H1 (cell line): ENCODE data around the gene TCAP. TPM values are rescaled to one million over a fixed set of nuclear protein-coding genes. Genes with fewer than 3 reads are reported as not detected.

ENCODE experiments used
- CTCF ChIA-PET: fragments of 300-600 bp; sonication (Branson Sonifier 250); formaldehyde crosslinking; loops from one replicate; lab custom pipeline; 2021; ENCODE audit not compliant: partially characterized antibody; lab: Charles Lee
- POLR2A ChIA-PET: fragments of 300-600 bp; sonication (Branson Sonifier 250); formaldehyde crosslinking; loops from one replicate; lab custom pipeline; 2021; ENCODE audit warnings: inconsistent platforms; ENCODE audit not compliant: partially characterized antibody; lab: Charles Lee
- DNase-seq, 2 experiments: peaks; one replicate each; pipeline versions ENCODE4 v3.0.0 to v3.0.0-alpha.2; 2010 to 2022; ENCODE audit warnings: low spot score in 2 of 2, low read depth in 1 of 2, mixed read lengths in 1 of 2
- FAIRE-seq: peaks from 2 replicates; lab custom pipeline; 2011; peaks lifted over from hg19 to GRCh38; lab: Jason Lieb, UNC
- H2AFZ ChIP-seq: 2 replicates; pipeline ENCODE4 v1.8.1; 2012; ENCODE audit warnings: low read length, inconsistent platforms
- H2AK5ac ChIP-seq: 2 replicates; pipeline ENCODE4 v1.6.1; 2013; ENCODE audit warnings: low read depth, low read length
- H2BK120ac ChIP-seq: replicated peaks from 2 replicates; pipeline ENCODE3; 2013; ENCODE audit warnings: low read depth, low read length, inconsistent platforms
- H2BK12ac ChIP-seq: 2 replicates; pipeline ENCODE4 v1.6.1; 2013; ENCODE audit warnings: low read depth, low read length
- H2BK15ac ChIP-seq: 2 replicates; pipeline ENCODE4 v1.6.1; 2013; ENCODE audit warnings: low read length
- H2BK20ac ChIP-seq: 2 replicates; pipeline ENCODE4 v1.6.1; 2013; ENCODE audit warnings: low read length
- H2BK5ac ChIP-seq: 2 replicates; pipeline ENCODE4 v1.6.1; 2013; ENCODE audit warnings: low read depth, low read length
- H3K14ac ChIP-seq: 2 replicates; pipeline ENCODE4 v1.6.1; 2013; ENCODE audit warnings: inconsistent platforms; ENCODE audit not compliant: insufficient read length
- H3K18ac ChIP-seq: 2 replicates; pipeline ENCODE4 v1.6.1; 2013; ENCODE audit warnings: low read length; ENCODE audit errors: extremely low read depth
- H3K23ac ChIP-seq: 2 replicates; pipeline ENCODE4 v1.6.1; 2013; ENCODE audit warnings: inconsistent platforms; ENCODE audit not compliant: insufficient read length
- H3K23me2 ChIP-seq: 2 replicates; pipeline ENCODE4 v1.6.1; 2013; ENCODE audit warnings: low read depth, low read length
- H3K27ac ChIP-seq: 2 replicates; pipeline ENCODE4 v1.6.1; 2011; ENCODE audit warnings: low read depth, low read length, inconsistent platforms
- H3K27me3 ChIP-seq, 4 experiments: replicated peaks in 1 of 4; 1 replicate in 1 of 4; 2 replicates in 3 of 4; pipeline versions ENCODE4 v1.6.1 to v1.8.1; 2011 to 2013; ENCODE audit warnings: low read length in 3 of 4, mild to moderate bottlenecking in 3 of 4, inconsistent platforms in 2 of 4, mixed read lengths in 2 of 4, moderate library complexity in 1 of 4; ENCODE audit not compliant: control insufficient read depth in 3 of 4, insufficient read depth in 3 of 4; ENCODE audit errors: extremely low read depth in 1 of 4
- H3K36me3 ChIP-seq, 4 experiments: 2 replicates each; pipeline versions ENCODE4 v1.6.1 to v1.8.1; 2011 to 2013; ENCODE audit warnings: mild to moderate bottlenecking in 4 of 4, low read length in 3 of 4, moderate library complexity in 2 of 4, control low read depth in 1 of 4, inconsistent platforms in 1 of 4; ENCODE audit not compliant: insufficient read depth in 4 of 4, control insufficient read depth in 2 of 4
- H3K4ac ChIP-seq: replicated peaks from 2 replicates; pipeline ENCODE3; 2013; ENCODE audit warnings: low read length, low read depth, mixed read lengths, inconsistent platforms; ENCODE audit not compliant: insufficient read length
- H3K4me1 ChIP-seq, 4 experiments: replicated peaks in 1 of 4; 1 replicate in 1 of 4; 2 replicates in 3 of 4; pipeline versions ENCODE4 v1.6.1 to v1.8.1; 2011 to 2013; ENCODE audit warnings: low read length in 3 of 4, inconsistent platforms in 2 of 4, mixed read lengths in 1 of 4; ENCODE audit not compliant: insufficient read depth in 4 of 4, control insufficient read depth in 3 of 4
- H3K4me2 ChIP-seq, 2 experiments: 2 replicates each; pipeline versions ENCODE4 v1.6.1 to v1.8.1; 2011 to 2013; ENCODE audit warnings: low read depth in 2 of 2, low read length in 2 of 2, control low read depth in 1 of 2, inconsistent platforms in 1 of 2, mild to moderate bottlenecking in 1 of 2; ENCODE audit not compliant: insufficient read depth in 1 of 2
- H3K4me3 ChIP-seq, 4 experiments: fragments of 200-600, 300-600 bp in 1 of 4; sonication (generic), shearing (Covaris generic), sonication (Bioruptor Twin) in 1 of 4; 2 replicates each; pipeline versions ENCODE4 v1.5.1 to v1.8.1; 2011 to 2016; ENCODE audit warnings: low read length in 4 of 4, low read depth in 3 of 4, control low read depth in 2 of 4, inconsistent platforms in 2 of 4, mild to moderate bottlenecking in 2 of 4, mixed read lengths in 1 of 4, moderate library complexity in 1 of 4; ENCODE audit not compliant: insufficient read depth in 2 of 4; ENCODE audit errors: extremely low read depth in 1 of 4
- H3K56ac ChIP-seq: replicated peaks from 2 replicates; pipeline ENCODE3; 2013; ENCODE audit warnings: low read depth, mild to moderate bottlenecking, mixed read lengths, low read length, inconsistent platforms; ENCODE audit not compliant: insufficient read length
- H3K79me1 ChIP-seq: 2 replicates; pipeline ENCODE4 v1.6.1; 2013; ENCODE audit warnings: low read depth, low read length, control low read depth
- H3K79me2 ChIP-seq, 2 experiments: 2 replicates each; pipeline versions ENCODE4 v1.6.1 to v1.8.1; 2012 to 2013; ENCODE audit warnings: low read length in 2 of 2, mild to moderate bottlenecking in 2 of 2, inconsistent platforms in 1 of 2; ENCODE audit not compliant: insufficient read depth in 2 of 2, control insufficient read depth in 1 of 2
- H3K9ac ChIP-seq, 4 experiments: replicated peaks in 1 of 4; 1 replicate in 1 of 4; 2 replicates in 3 of 4; pipeline versions ENCODE4 v1.6.1 to v1.8.1; 2011 to 2013; ENCODE audit warnings: low read depth in 3 of 4, low read length in 3 of 4, control low read depth in 2 of 4, mild to moderate bottlenecking in 2 of 4, moderate library complexity in 2 of 4, inconsistent platforms in 1 of 4; ENCODE audit errors: extremely low read depth in 1 of 4
- H3K9me3 ChIP-seq, 2 experiments: 2 replicates each; pipeline versions ENCODE4 v1.6.1 to v1.8.1; 2012 to 2013; ENCODE audit warnings: mild to moderate bottlenecking in 2 of 2, moderate library complexity in 2 of 2, control low read depth in 1 of 2, inconsistent platforms in 1 of 2, low read depth in 1 of 2, low read length in 1 of 2, mixed read lengths in 1 of 2; ENCODE audit not compliant: insufficient read depth in 2 of 2
- H4K20me1 ChIP-seq, 2 experiments: replicated peaks in 1 of 2; 2 replicates each; pipeline versions ENCODE3 to v1.8.1; 2011 to 2013; ENCODE audit warnings: inconsistent platforms in 2 of 2, low read length in 2 of 2, mild to moderate bottlenecking in 1 of 2; ENCODE audit not compliant: insufficient read depth in 2 of 2, control insufficient read depth in 1 of 2
- H4K5ac ChIP-seq: 2 replicates; pipeline ENCODE4 v1.6.1; 2013; ENCODE audit warnings: low read length, low read depth, mixed read lengths, inconsistent platforms; ENCODE audit not compliant: insufficient read length
- H4K8ac ChIP-seq: 2 replicates; pipeline ENCODE4 v1.8.0; 2013; ENCODE audit warnings: mild to moderate bottlenecking, moderate library complexity, low read length, inconsistent platforms; ENCODE audit not compliant: insufficient read depth; ENCODE audit errors: extremely low read depth
- H4K91ac ChIP-seq: replicated peaks from 2 replicates; pipeline ENCODE3; 2013; ENCODE audit warnings: low read length, mixed read lengths, inconsistent platforms; ENCODE audit not compliant: insufficient read length
- TBP ChIP-seq: IDR thresholded peaks from 2 replicates; pipeline ENCODE4 v1.6.1; 2011; ENCODE audit warnings: low read depth, low read length, improper control_type of control experiment
- TCF12 ChIP-seq: IDR thresholded peaks from 2 replicates; pipeline ENCODE4 v1.6.1; 2011; ENCODE audit warnings: low read depth, mild to moderate bottlenecking, low read length
- WGBS, 2 experiments: shearing (Covaris generic) in 1 of 2; methylation state at CpG; one replicate each; pipeline versions ENCODE4 v1.1.6 to v1.1.7; 2013 to 2015; ENCODE audit warnings: low lambda C conversion rate in 2 of 2, mixed read lengths in 2 of 2, inconsistent platforms in 1 of 2, low coverage in 1 of 2, missing lambda C conversion rate in 1 of 2; ENCODE audit not compliant: insufficient replicate concordance in 2 of 2, insufficient coverage in 1 of 2, insufficient read length in 1 of 2; ENCODE audit errors: extremely low coverage in 1 of 2, missing lambda C conversion rate in 1 of 2; 5-methylcytosine and 5-hydroxymethylcytosine counted together
- polyA plus RNA-seq, 7 experiments: library from polyadenylated mRNA; depleted of rRNA in 3 of 7; stranded (reverse) in 5 of 7; unstranded in 2 of 7; fragments of >200 nt in 5 of 7; fragments of 200-250 nt in 2 of 7; gene quantifications; 1 replicate in 5 of 7; 2 replicates in 1 of 7; 4 replicates in 1 of 7; pipeline versions ENCODE4 v1.2.1 to v1.2.3, GENCODE V29; 2011 to 2013; ENCODE audit warnings: missing spikeins in 2 of 7, mixed read lengths in 2 of 7
- total RNA-seq: library from RNA; stranded (reverse); fragmentation: NEBNext Ultra II Directional; extraction: Animal tissue kit (Norgen Biotek cat#: 25700); gene quantifications from 2 replicates; pipeline ENCODE4 v1.2.1, GENCODE V29; 2021

The TCAP gene
- total and polyA plus RNA-seq, 2 of the 8 experiments (the other 6 are each of a cell fraction or from before 2014, with no cell fraction given): 0.82 to 1.4 TPM

GRCh38 chr17:39705786-39706348 is 40.7 kb downstream of the TCAP start:
- WGBS, 2 experiments: 91% methylated on average over 9 of the region's 12 CpGs; no CpG with 5 or more reads in 1 of the 2 experiments
- no peak overlapping the region for H3K23ac ChIP-seq
- H3K27ac ChIP-seq: peak overlapping the region; percentile 72
- no peak overlapping the region for H2BK120ac ChIP-seq
- no peak overlapping the region for H4K91ac ChIP-seq
- peak overlapping the region; percentile 75; the same call in 1 of the 2 replicates for H3K18ac ChIP-seq
- TF ChIP-seq TCF12 (no peak), TBP (no peak)
- peaks cover 18 to 43% (median 35%) of the 10 kb centered on the region in 4 experiments for H3K36me3 ChIP-seq
- peaks cover 9% of the 10 kb centered on the region for H3K23me2 ChIP-seq
- ChIA-PET POLR2A (interaction anchor here (0.9 to 38.1 kb wide), 9 partner anchors 9 to 255 kb away, joined by 3 to 708 read pairs (median 6); partner anchors contain the start of genes MED1, MIEN1, PGAP3 and PNMT), CTCF (interaction anchor here (0.8 to 52.4 kb wide), 7 partner anchors 10 to 72 kb away, joined by 3 to 1885 read pairs (median 7); partner anchors contain the start of genes MIEN1, PPP1R1B and STARD3)
- H3K9ac ChIP-seq: peak overlapping the region in 2 of 4 experiments; percentile 9 to 38; a peak in 3 of 7 replicates
- peaks cover 29 to 44% of the 10 kb centered on the region in 2 experiments for H4K20me1 ChIP-seq
- peaks cover 12 to 43% (median 26%) of the 10 kb centered on the region in 4 experiments for H3K4me1 ChIP-seq
- DNase-seq (no peak), FAIRE-seq (no peak)
- peaks cover 22% of the 10 kb centered on the region for H3K79me1 ChIP-seq
- H3K4me2 ChIP-seq: peak overlapping the region; percentile 63 to 88; a peak in 1 of 4 replicates
- H2BK15ac ChIP-seq: 0 out of 2 replicates have a peak overlapping the region, but pooled peaks have one; percentile 81
- H3K4me3 ChIP-seq: peak overlapping the region in 1 of 4 experiments; percentile 26; a peak in 1 of 8 replicates
- H4K8ac ChIP-seq: no peak overlapping the region; the same call in 1 of the 2 replicates
- H3K9me3 ChIP-seq: no peaks in the 10 kb centered on the region
- H2AFZ ChIP-seq: no peak overlapping the region
- no peak overlapping the region for H3K14ac ChIP-seq
- 0 out of 2 replicates have a peak overlapping the region, but pooled peaks have one; percentile 34 for H2BK20ac ChIP-seq
- H4K5ac ChIP-seq: peak overlapping the region; percentile 10
- peak overlapping the region; percentile 75; the same call in 1 of the 2 replicates for H2BK12ac ChIP-seq
- no peaks in the 10 kb centered on the region for H3K27me3 ChIP-seq
- H2BK5ac ChIP-seq: peak overlapping the region; percentile 67
- H2AK5ac ChIP-seq: no peak overlapping the region
- H3K56ac ChIP-seq: no peak overlapping the region
- H3K79me2 ChIP-seq: peaks cover 38 to 91% of the 10 kb centered on the region in 2 experiments
- no peak overlapping the region for H3K4ac ChIP-seq
